DND-41 (cell line): Measurements from ENCODE around the gene TM9SF3.

ENCODE experiments used
- CTCF ChIP-seq: IDR thresholded peaks from 2 replicates; pipeline ENCODE4 v1.5.1; 2012; ENCODE audit warnings: borderline replicate concordance, low read length, moderate library complexity, mild to moderate bottlenecking; ENCODE audit not compliant: poor library complexity, severe bottlenecking; ENCODE audit errors: extremely low read depth
- EZH2 ChIP-seq: IDR thresholded peaks from 3 replicates; pipeline ENCODE4 v1.6.1; 2012; ENCODE audit warnings: borderline replicate concordance, low read depth, mild to moderate bottlenecking, moderate library complexity, low read length, inconsistent platforms; ENCODE audit not compliant: severe bottlenecking

DNA sequence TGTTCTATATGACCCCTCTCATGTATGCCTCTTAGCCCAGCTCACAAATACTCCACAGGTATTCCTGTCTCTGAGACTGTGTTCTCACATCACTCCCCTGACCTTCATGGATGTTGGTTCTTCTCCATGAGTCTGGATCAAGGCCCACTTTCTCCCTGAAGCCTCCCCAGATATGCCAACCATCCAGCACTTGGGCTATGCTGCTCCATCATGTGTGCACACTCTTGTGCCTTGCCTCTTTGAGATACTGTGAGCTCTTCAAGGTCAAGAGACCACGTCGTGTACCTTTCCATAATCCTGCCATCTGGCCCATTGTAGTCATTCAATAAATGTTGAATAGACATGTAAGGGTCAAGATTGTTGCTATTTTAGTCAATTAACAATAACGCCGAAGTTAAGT, 30.1 kb upstream of the TM9SF3 start:
- TF ChIP-seq CTCF (no peak), EZH2 (no peak)
